ENCODE data around the gene B3GNT9. TPM values are rescaled to one million over a fixed set of nuclear protein-coding genes. Genes with fewer than 3 reads are reported as not detected.

B3GNT9 gene
- total and polyA plus RNA-seq, 2 donors: 22.4 to 26.4 TPM

DNA sequence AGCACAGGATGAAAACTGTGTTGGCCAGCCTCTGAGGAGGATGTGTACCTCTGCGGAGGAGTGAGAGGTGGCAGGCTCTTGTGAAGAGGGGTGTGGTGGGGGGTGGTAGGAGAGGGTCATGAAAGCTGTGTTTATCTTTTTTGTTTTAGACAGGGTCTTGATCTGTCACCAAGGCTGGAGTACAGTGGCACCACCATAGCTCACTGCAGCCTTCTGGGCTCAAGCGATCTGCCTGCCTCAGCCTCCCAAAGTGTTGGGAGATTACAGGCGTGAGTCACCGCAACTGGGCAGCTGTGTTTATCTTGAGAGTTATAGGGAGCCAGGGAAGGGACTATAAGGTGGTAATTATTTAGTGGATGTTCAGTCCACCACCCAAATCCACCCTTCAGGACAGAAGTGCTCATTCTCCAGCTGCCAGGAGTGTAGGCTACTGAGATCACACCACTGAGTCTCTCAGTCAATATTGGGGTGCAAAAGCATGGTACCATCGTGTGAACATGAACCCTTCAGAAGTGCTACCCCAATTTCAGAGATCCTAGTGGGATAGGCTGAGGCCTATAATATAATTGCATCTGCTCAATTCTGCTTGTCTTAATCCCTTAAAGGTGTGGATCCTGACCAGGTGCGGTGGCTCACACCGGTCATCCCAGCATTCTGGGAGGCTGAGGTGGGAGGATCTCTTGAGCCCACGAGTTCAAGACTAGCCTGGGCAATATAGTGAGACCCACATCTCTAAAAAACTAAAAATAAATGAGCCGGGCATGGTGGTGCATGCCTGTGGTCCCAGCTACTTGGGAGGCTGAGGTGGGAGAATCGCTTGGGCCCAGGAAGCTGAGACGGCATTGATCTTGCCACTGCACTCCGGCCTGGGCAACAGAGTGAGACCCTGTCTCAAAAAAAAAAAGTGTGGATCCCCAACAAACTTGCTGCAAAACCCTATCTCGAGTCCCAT, 39.9 kb upstream of the B3GNT9 start:
- Histone ChIP-seq H3K4me1 (ENCODE audit: insufficient read depth) (no peaks in the 10 kb centered on the region), H3K36me3 (ENCODE audit: insufficient read depth) (peaks cover 8% of the 10 kb centered on the region), H3K27ac (ENCODE audit: low read depth) (no peak overlapping the region), H3K4me3 (ENCODE audit: low read depth, low read length) (no peak overlapping the region)
- 69% methylated on average over 13 of the region's 13 CpGs for WGBS
- no peak for DNase-seq (ENCODE audit: extremely low spot score)

GRCh38 chr16:67190041-67190440, 39.2 kb upstream of the B3GNT9 start, which contains the start of gene EXOC3L1:
Gene EXOC3L1 (minus strand): TSS chr16:67190136. CDS start chr16:67189676, 460 bp downstream.
- Histone ChIP-seq H3K4me3 (ENCODE audit: low read depth, low read length) (no peak within 1 kb of the TSS), H3K36me3 (ENCODE audit: insufficient read depth) (peaks cover 4% of the 10 kb centered on the region), H3K4me1 (ENCODE audit: insufficient read depth) (no peaks in the 10 kb centered on the region), H3K27ac (ENCODE audit: low read depth) (no peak within 1 kb of the TSS)
- no peak for DNase-seq (ENCODE audit: extremely low spot score)
- WGBS: 35% methylated on average over 6 of the region's 6 CpGs

- no peaks in the 10 kb centered on the region for H3K36me3 ChIP-seq (ENCODE audit: insufficient read depth)
- H3K4me1 ChIP-seq (ENCODE audit: insufficient read depth): no peaks in the 10 kb centered on the region
- DNase-seq (ENCODE audit: extremely low spot score): no peak
- no peak overlapping the region for H3K4me3 ChIP-seq (ENCODE audit: low read depth, low read length)
- H3K27ac ChIP-seq (ENCODE audit: low read depth): no peak overlapping the region
- 91% methylated on average over 15 of the region's 15 CpGs for WGBS
Measured at GRCh38 chr16:67188798-67189197, 38.0 kb upstream of the B3GNT9 start.

- 69% methylated on average over 4 of the region's 4 CpGs for WGBS
- H3K27ac ChIP-seq (ENCODE audit: low read depth): no peak overlapping the region
- no peaks in the 10 kb centered on the region for H3K4me1 ChIP-seq (ENCODE audit: insufficient read depth)
- no peaks in the 10 kb centered on the region for H3K36me3 ChIP-seq (ENCODE audit: insufficient read depth)
- no peak overlapping the region for H3K4me3 ChIP-seq (ENCODE audit: low read depth, low read length)
- DNase-seq (ENCODE audit: extremely low spot score): no peak
Measured at GRCh38 chr16:67188323-67188722, 37.5 kb upstream of the B3GNT9 start.

DNA sequence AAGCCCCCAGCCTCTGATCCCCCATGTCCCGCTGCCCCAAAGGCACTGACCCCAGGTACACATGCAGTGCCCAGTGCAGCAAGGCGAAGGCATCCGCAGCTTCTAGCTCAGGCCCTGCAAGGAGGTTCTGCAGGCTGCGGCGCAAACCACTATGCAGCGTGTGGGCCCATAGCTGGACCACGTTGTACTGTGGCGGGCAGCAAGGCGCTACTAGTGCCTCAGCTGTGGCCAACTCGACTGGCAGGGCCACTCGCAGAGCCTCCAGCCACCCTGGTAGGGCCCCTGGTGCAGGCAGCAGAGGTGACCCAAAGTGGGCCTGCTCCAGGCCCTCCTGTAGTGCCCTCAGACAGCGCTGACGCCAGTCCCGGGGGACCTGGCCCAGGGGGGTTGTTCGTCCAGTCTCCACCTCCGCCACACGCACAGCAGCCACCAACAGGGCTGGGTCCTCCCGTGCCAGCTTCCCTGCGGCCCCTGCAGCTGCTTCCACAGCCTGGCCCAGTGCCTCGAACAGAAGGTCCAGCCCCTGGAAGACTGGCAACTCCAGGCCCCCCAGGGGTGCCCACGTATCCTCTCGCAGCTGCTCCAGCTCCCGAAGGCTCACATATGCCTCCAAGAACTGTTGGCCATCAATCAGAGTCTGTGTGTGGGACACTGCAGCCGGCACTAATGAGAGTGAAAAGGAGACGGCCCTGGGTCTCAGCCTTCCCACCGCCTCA, 36.5 kb upstream of the B3GNT9 start:
- no peaks in the 10 kb centered on the region for H3K4me1 ChIP-seq (ENCODE audit: insufficient read depth)
- no peaks in the 10 kb centered on the region for H3K36me3 ChIP-seq (ENCODE audit: insufficient read depth)
- WGBS: 83% methylated on average over 26 of the region's 26 CpGs
- no peak overlapping the region for H3K4me3 ChIP-seq (ENCODE audit: low read depth, low read length)
- no peak for DNase-seq (ENCODE audit: extremely low spot score)
- no peak overlapping the region for H3K27ac ChIP-seq (ENCODE audit: low read depth)

DNA sequence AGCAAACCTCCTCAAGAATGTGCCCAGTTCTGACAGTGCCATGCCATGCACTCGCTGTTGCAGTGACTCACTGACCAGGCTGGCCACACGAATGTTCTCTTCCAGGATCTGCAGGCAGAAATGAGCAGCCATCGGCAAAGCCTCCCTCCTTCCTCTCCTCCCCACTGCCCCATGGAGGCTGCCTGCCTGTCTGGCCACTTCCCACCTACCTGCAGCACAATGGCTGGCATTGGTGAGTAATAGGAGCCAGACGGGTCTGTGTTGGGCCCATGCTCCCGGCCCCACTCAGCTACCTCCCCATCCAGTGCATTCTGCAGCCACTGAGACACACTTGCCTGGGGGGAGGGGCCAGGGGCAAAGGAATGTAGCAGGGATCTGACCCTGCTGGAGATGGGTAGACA, 35.8 kb upstream of the B3GNT9 start:
- H3K4me1 ChIP-seq (ENCODE audit: insufficient read depth): no peaks in the 10 kb centered on the region
- H3K36me3 ChIP-seq (ENCODE audit: insufficient read depth): no peaks in the 10 kb centered on the region
- 42% methylated on average over 5 of the region's 5 CpGs for WGBS
- no peak for DNase-seq (ENCODE audit: extremely low spot score)
- no peak overlapping the region for H3K27ac ChIP-seq (ENCODE audit: low read depth)
- no peak overlapping the region for H3K4me3 ChIP-seq (ENCODE audit: low read depth, low read length)

GRCh38 chr16:67185651-67186134, 34.9 kb upstream of the B3GNT9 start:
- 11% methylated on average over 12 of the region's 12 CpGs for WGBS
- Histone ChIP-seq H3K36me3 (ENCODE audit: insufficient read depth) (no peaks in the 10 kb centered on the region), H3K4me1 (ENCODE audit: insufficient read depth) (no peaks in the 10 kb centered on the region), H3K4me3 (ENCODE audit: low read depth, low read length) (no peak overlapping the region), H3K27ac (ENCODE audit: low read depth) (no peak overlapping the region)
- no peak for DNase-seq (ENCODE audit: extremely low spot score)

DNA sequence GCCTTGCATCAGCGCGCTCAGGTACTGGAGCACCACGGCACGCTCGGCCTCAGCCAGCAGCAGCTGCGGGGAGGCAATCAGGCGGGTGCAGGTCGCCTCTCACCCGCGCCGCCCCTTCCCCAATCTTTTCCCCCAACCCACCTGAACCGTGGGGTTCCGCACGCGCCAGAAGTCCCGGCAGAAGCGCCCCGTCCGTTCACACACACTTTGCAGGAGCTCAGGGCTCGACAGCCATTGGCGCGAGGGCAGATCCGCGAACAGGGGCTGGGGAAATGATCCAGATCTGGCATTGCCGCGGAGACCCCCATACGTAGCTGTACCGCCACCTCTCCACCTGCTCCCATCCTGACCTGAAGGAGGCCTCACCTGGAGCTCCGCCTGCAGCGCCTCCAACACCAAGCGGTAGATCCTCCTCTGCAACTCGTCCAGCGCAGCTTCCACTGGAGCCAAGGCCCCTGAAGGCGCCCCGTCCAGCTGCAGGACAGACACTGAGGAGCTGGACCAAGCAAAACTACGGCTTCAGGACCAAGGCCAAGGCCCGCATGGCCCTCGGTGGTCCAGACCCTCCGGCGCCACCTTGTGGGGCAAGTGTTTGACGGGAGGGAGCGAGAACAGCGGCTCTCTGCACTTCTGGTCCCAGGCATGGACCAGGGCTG, 34.3 kb upstream of the B3GNT9 start:
- no peaks in the 10 kb centered on the region for H3K4me1 ChIP-seq (ENCODE audit: insufficient read depth)
- no peak for DNase-seq (ENCODE audit: extremely low spot score)
- no peak overlapping the region for H3K27ac ChIP-seq (ENCODE audit: low read depth)
- 11% methylated on average over 43 of the region's 43 CpGs for WGBS
- H3K4me3 ChIP-seq (ENCODE audit: low read depth, low read length): no peak overlapping the region
- H3K36me3 ChIP-seq (ENCODE audit: insufficient read depth): no peaks in the 10 kb centered on the region

GRCh38 chr16:67184453-67184994, 33.7 kb upstream of the B3GNT9 start:
- peak overlapping the region; percentile 46 for H3K4me3 ChIP-seq (ENCODE audit: low read depth, low read length)
- whole genome bisulfite sequencing: 5% methylated on average over 59 of the region's 59 CpGs
- no peaks in the 10 kb centered on the region for H3K36me3 ChIP-seq (ENCODE audit: insufficient read depth)
- DNase-seq (ENCODE audit: extremely low spot score): no peak
- H3K4me1 ChIP-seq (ENCODE audit: insufficient read depth): no peaks in the 10 kb centered on the region
- peak overlapping the region; percentile 94 for H3K27ac ChIP-seq (ENCODE audit: low read depth)

- Histone ChIP-seq H3K36me3 (ENCODE audit: insufficient read depth) (no peaks in the 10 kb centered on the region), H3K27ac (ENCODE audit: low read depth) (peak within 1 kb of the TSS; percentile 94), H3K4me3 (ENCODE audit: low read depth, low read length) (peak within 1 kb of the TSS; percentile 46), H3K4me1 (ENCODE audit: insufficient read depth) (no peaks in the 10 kb centered on the region)
- WGBS: under 1% methylated on average over 77 of the region's 77 CpGs
- DNase-seq (ENCODE audit: extremely low spot score): peak; percentile 96
Measured at GRCh38 chr16:67183627-67184452, 33.0 kb upstream of the B3GNT9 start, which contains the start of gene MATCAP1. Gene MATCAP1 (minus strand): TSS chr16:67183963. CDS start chr16:67180610, 3,353 bp downstream.

- Histone ChIP-seq H3K36me3 (ENCODE audit: insufficient read depth) (no peaks in the 10 kb centered on the region), H3K27ac (ENCODE audit: low read depth) (no peak overlapping the region), H3K4me1 (ENCODE audit: insufficient read depth) (no peaks in the 10 kb centered on the region), H3K4me3 (ENCODE audit: low read depth, low read length) (no peak overlapping the region)
- WGBS: 6% methylated on average over 11 of the region's 11 CpGs
- no peak for DNase-seq (ENCODE audit: extremely low spot score)
Measured at GRCh38 chr16:67183284-67183626, 32.5 kb upstream of the B3GNT9 start.

GRCh38 chr16:67182288-67182687, 31.5 kb upstream of the B3GNT9 start:
- no peak for DNase-seq (ENCODE audit: extremely low spot score)
- Histone ChIP-seq H3K4me1 (ENCODE audit: insufficient read depth) (no peaks in the 10 kb centered on the region), H3K27ac (ENCODE audit: low read depth) (no peak overlapping the region), H3K36me3 (ENCODE audit: insufficient read depth) (no peaks in the 10 kb centered on the region), H3K4me3 (ENCODE audit: low read depth, low read length) (no peak overlapping the region)
- 90% methylated on average over 2 of the region's 2 CpGs for WGBS
